Measurements from ENCODE around the gene C1QA.

Gene C1QA

DNA sequence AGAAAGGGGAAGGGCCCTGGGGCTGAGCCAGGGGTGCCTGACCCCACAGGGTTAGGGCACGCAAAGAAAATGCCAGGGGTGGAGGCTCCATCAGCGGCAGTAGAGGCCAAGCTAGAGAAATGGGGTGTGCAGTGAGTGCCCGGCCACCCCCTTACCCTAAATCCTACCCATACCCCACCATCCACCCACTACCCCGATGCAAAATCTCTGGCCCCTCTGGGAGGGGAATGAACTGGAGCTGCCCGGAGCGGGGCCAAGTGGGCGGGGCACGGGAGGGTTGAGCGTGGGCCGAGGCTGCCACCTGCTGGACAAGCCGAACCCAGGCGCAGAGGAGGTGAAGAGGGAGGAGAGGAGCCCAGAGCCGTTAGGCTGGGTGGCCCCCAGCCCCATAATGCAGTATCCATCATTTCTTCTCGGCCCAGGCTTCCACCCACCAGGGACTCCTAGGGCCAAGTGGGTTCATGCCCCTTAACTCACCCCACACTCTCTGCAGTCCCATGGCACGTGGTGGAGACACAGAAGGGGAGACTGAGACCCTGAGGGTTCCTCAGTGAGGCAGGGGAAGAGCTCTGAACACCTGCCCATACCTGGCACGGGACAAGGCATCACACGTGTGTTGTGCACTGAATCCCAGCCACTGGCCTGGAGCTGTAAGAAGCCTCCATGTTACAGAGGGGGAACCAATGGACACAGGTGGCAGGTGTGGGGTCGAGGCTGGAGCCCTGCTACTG is 5.6 kb downstream of the C1QA start (continued):
- TF ChIP-seq, protein P1, sequence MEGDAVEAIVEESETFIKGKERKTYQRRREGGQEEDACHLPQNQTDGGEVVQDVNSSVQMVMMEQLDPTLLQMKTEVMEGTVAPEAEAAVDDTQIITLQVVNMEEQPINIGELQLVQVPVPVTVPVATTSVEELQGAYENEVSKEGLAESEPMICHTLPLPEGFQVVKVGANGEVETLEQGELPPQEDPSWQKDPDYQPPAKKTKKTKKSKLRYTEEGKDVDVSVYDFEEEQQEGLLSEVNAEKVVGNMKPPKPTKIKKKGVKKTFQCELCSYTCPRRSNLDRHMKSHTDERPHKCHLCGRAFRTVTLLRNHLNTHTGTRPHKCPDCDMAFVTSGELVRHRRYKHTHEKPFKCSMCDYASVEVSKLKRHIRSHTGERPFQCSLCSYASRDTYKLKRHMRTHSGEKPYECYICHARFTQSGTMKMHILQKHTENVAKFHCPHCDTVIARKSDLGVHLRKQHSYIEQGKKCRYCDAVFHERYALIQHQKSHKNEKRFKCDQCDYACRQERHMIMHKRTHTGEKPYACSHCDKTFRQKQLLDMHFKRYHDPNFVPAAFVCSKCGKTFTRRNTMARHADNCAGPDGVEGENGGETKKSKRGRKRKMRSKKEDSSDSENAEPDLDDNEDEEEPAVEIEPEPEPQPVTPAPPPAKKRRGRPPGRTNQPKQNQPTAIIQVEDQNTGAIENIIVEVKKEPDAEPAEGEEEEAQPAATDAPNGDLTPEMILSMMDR (tag by site-specific recombination; IDR thresholded peaks at IDR 0.05), result peak; percentile 95
- TF ChIP-seq ZFP3 (tag by site-specific recombination; IDR thresholded peaks at IDR 0.05; ENCODE audit: low read depth) (no peak), EGR2 (tag by site-specific recombination; IDR thresholded peaks at IDR 0.05; ENCODE audit: low read depth) (peak; percentile 43; the same call in 1 of the 2 replicates), GLI2 (tag by site-specific recombination; IDR thresholded peaks at IDR 0.05; ENCODE audit: borderline replicate concordance, low read depth) (no peak), KLF16 (tag by site-specific recombination; IDR thresholded peaks at IDR 0.05) (peak; percentile 86), ZNF514 (tag by site-specific recombination; IDR thresholded peaks at IDR 0.05) (no peak), KLF7 (tag by site-specific recombination; IDR thresholded peaks at IDR 0.05; ENCODE audit: borderline replicate concordance) (peak; percentile 76; the same call in 1 of the 2 replicates), ZNF133 (tag by site-specific recombination; IDR thresholded peaks at IDR 0.05) (no peak), ZNF530 (tag by site-specific recombination; IDR thresholded peaks at IDR 0.05; ENCODE audit: low read depth) (no peak), ZNF214 (tag by site-specific recombination; IDR thresholded peaks at IDR 0.05; ENCODE audit: borderline replicate concordance) (no peak), SP3 (tag by site-specific recombination; IDR thresholded peaks at IDR 0.05) (peak; percentile 51), ZNF777 (tag by site-specific recombination; IDR thresholded peaks at IDR 0.05; ENCODE audit: borderline replicate concordance) (no peak), ZNF843 (tag by site-specific recombination; IDR thresholded peaks at IDR 0.05) (no peak), GLIS2 (tag by site-specific recombination; IDR thresholded peaks at IDR 0.05) (peak; percentile 72), ZNF292 (tag by site-specific recombination; IDR thresholded peaks at IDR 0.05; ENCODE audit: borderline replicate concordance, low read depth) (no peak), KLF9 (tag by site-specific recombination; IDR thresholded peaks at IDR 0.05; ENCODE audit: low read depth) (peak; percentile 99), ZNF654 (tag by site-specific recombination; IDR thresholded peaks at IDR 0.05; ENCODE audit: low read depth) (peak; percentile 80), TCF7L2 (IDR thresholded peaks at IDR 0.05; ENCODE audit: borderline replicate concordance, low read depth, low read length) (no peak), ZIC2 (tag by site-specific recombination; IDR thresholded peaks at IDR 0.05) (no peak), WT1 (tag by site-specific recombination; IDR thresholded peaks at IDR 0.05) (no peak), ZBTB21 (tag by site-specific recombination; IDR thresholded peaks at IDR 0.05) (no peak), ZFHX2 (tag by site-specific recombination; conservative IDR thresholded peaks at IDR 0.05) (peak; percentile 67), ZNF585B (tag by site-specific recombination; IDR thresholded peaks at IDR 0.05) (no peak), ZNF701 (tag by site-specific recombination; IDR thresholded peaks at IDR 0.05) (no peak), ZNF48 (tag by site-specific recombination; IDR thresholded peaks at IDR 0.05) (no peak)
- TF ChIP-seq, protein P2, sequence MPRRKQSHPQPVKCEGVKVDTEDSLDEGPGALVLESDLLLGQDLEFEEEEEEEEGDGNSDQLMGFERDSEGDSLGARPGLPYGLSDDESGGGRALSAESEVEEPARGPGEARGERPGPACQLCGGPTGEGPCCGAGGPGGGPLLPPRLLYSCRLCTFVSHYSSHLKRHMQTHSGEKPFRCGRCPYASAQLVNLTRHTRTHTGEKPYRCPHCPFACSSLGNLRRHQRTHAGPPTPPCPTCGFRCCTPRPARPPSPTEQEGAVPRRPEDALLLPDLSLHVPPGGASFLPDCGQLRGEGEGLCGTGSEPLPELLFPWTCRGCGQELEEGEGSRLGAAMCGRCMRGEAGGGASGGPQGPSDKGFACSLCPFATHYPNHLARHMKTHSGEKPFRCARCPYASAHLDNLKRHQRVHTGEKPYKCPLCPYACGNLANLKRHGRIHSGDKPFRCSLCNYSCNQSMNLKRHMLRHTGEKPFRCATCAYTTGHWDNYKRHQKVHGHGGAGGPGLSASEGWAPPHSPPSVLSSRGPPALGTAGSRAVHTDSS (tag by site-specific recombination; IDR thresholded peaks at IDR 0.05), result no peak
- TF ChIP-seq, protein P3, sequence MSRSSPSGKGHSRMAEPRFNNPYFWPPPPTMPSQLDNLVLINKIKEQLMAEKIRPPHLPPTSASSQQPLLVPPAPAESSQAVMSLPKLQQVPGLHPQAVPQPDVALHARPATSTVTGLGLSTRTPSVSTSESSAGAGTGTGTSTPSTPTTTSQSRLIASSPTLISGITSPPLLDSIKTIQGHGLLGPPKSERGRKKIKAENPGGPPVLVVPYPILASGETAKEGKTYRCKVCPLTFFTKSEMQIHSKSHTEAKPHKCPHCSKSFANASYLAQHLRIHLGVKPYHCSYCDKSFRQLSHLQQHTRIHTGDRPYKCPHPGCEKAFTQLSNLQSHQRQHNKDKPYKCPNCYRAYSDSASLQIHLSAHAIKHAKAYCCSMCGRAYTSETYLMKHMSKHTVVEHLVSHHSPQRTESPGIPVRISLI (tag by site-specific recombination; IDR thresholded peaks at IDR 0.05), result no peak
- TF ChIP-seq, protein P4, sequence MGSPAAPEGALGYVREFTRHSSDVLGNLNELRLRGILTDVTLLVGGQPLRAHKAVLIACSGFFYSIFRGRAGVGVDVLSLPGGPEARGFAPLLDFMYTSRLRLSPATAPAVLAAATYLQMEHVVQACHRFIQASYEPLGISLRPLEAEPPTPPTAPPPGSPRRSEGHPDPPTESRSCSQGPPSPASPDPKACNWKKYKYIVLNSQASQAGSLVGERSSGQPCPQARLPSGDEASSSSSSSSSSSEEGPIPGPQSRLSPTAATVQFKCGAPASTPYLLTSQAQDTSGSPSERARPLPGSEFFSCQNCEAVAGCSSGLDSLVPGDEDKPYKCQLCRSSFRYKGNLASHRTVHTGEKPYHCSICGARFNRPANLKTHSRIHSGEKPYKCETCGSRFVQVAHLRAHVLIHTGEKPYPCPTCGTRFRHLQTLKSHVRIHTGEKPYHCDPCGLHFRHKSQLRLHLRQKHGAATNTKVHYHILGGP (tag by site-specific recombination; IDR thresholded peaks at IDR 0.05), result no peak
- TF ChIP-seq, protein P5, sequence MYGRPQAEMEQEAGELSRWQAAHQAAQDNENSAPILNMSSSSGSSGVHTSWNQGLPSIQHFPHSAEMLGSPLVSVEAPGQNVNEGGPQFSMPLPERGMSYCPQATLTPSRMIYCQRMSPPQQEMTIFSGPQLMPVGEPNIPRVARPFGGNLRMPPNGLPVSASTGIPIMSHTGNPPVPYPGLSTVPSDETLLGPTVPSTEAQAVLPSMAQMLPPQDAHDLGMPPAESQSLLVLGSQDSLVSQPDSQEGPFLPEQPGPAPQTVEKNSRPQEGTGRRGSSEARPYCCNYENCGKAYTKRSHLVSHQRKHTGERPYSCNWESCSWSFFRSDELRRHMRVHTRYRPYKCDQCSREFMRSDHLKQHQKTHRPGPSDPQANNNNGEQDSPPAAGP (tag by site-specific recombination; IDR thresholded peaks at IDR 0.05), result no peak

Data from HEK293 (cell line).